Vagina (tissue), 2 donors: ENCODE data around the gene CNTN5.

Experiments used
- CTCF ChIP-seq, 3 experiments: fragments of 450-650 bp in 2 of 3; fragments of 200-600 bp in 1 of 3; sonication (generic) in 1 of 3; IDR thresholded peaks; one replicate each; pipeline ENCODE4 v1.5.1; 2017 to 2019; ENCODE audit warnings: antibody characterized with exemption in 3 of 3, mild to moderate bottlenecking in 2 of 3, moderate library complexity in 2 of 3
- POLR2A ChIP-seq, 2 donors: fragments of 450-650 bp; IDR thresholded peaks; one replicate each; pipeline ENCODE4 v1.6.1; 2017; ENCODE audit warnings: antibody characterized with exemption in 2 of 2, mild to moderate bottlenecking in 2 of 2, moderate library complexity in 2 of 2
- POLR2AphosphoS5 ChIP-seq, 2 donors: sonication (generic); formaldehyde crosslinking; IDR thresholded peaks; one replicate each; pipeline ENCODE4 v1.9.0; 2017; ENCODE audit warnings: antibody characterized with exemption in 2 of 2, mild to moderate bottlenecking in 2 of 2, low read depth in 1 of 2; ENCODE audit not compliant: insufficient read depth in 1 of 2

GRCh38 chr11:99554232-99554903, 533.6 kb downstream of the CNTN5 start:
- TF ChIP-seq POLR2AphosphoS5 (IDR thresholded peaks at IDR 0.05; ENCODE audit: insufficient read depth in 1 of 2, low read depth in 1 of 2) (no peak), CTCF (IDR thresholded peaks at IDR 0.05) (no peak), POLR2A (IDR thresholded peaks at IDR 0.05) (no peak)
